Endothelial cell of umbilical vein (primary cell): ENCODE data around the gene CLEC17A. TPM values are rescaled to one million over a fixed set of nuclear protein-coding genes. Genes with fewer than 3 reads are reported as not detected.

Experiments used
- BruUV-seq: library from RNA; stranded (reverse); fragments of 400-500 nt; replicated peaks from 2 replicates; lab custom pipeline; 2021; lab: Mats Ljungman, UMichigan
- CTCF ChIA-PET: fragments of 300-600, 350-600 bp; sonication (Branson Sonifier 250); formaldehyde crosslinking; loops from one replicate; lab custom pipeline; 2021; ENCODE audit warnings: antibody characterized with exemption, inconsistent platforms; lab: Charles Lee
- POLR2A ChIA-PET: fragments of 300-600, 350-600 bp; sonication (Branson Sonifier 250); formaldehyde crosslinking; loops from one replicate; lab custom pipeline; 2021; ENCODE audit warnings: antibody characterized with exemption, inconsistent platforms; lab: Charles Lee
- DNase-seq: peaks from one replicate; pipeline ENCODE4 v3.0.0-alpha.2; 2011; ENCODE audit warnings: low read depth, low spot score
- FAIRE-seq: peaks from 2 replicates; lab custom pipeline; 2011; peaks lifted over from hg19 to GRCh38; lab: Jason Lieb, UNC
- H2AFZ ChIP-seq: 2 replicates; pipeline ENCODE4 v1.6.0; 2012; ENCODE audit warnings: low read depth, low read length, control low read depth, inconsistent platforms
- H3K27ac ChIP-seq: 2 replicates; pipeline ENCODE4 v1.5.1; 2011; ENCODE audit warnings: low read depth, mild to moderate bottlenecking, control low read depth, low read length, moderate library complexity; ENCODE audit not compliant: insufficient read depth
- H3K27me3 ChIP-seq, 2 experiments: 2 replicates each; pipeline versions ENCODE4 v1.6.0 to v1.6.1; 2011; ENCODE audit warnings: low read length in 2 of 2, mixed read lengths in 1 of 2; ENCODE audit not compliant: control insufficient read depth in 2 of 2, insufficient read depth in 2 of 2
- H3K36me3 ChIP-seq, 2 experiments: 2 replicates in 1 of 2; 3 replicates in 1 of 2; pipeline ENCODE4 v1.5.1; 2011; ENCODE audit warnings: low read length in 2 of 2, mild to moderate bottlenecking in 1 of 2, moderate library complexity in 1 of 2; ENCODE audit not compliant: control insufficient read depth in 2 of 2, insufficient read depth in 2 of 2; ENCODE audit errors: extremely low read depth in 1 of 2
- H3K4me1 ChIP-seq: 3 replicates; pipeline ENCODE4 v1.5.1; 2011; ENCODE audit warnings: mild to moderate bottlenecking, low read length; ENCODE audit not compliant: control insufficient read depth, insufficient read depth; ENCODE audit errors: extremely low read depth
- H3K4me2 ChIP-seq: 2 replicates; pipeline ENCODE4 v1.6.1; 2011; ENCODE audit warnings: low read length, control low read depth, mixed read lengths; ENCODE audit not compliant: insufficient read depth
- H3K4me3 ChIP-seq, 3 experiments: fragments of 200-600 bp in 1 of 3; sonication (generic), shearing (Covaris generic) in 1 of 3; replicated peaks in 1 of 3; 2 replicates each; pipeline ENCODE4 v1.5.1; 2011 to 2016; ENCODE audit warnings: control low read depth in 3 of 3, low read length in 3 of 3, mild to moderate bottlenecking in 2 of 3, inconsistent platforms in 1 of 3, low read depth in 1 of 3, moderate library complexity in 1 of 3; ENCODE audit not compliant: insufficient read depth in 1 of 3
- H3K79me2 ChIP-seq: 2 replicates; pipeline ENCODE4 v1.6.0; 2012; ENCODE audit warnings: low read length, inconsistent platforms; ENCODE audit not compliant: control insufficient read depth, insufficient read depth
- H3K9ac ChIP-seq: replicated peaks from 2 replicates; pipeline ENCODE3; 2011; ENCODE audit warnings: low read length, control low read depth; ENCODE audit not compliant: insufficient read depth; ENCODE audit errors: extremely low read depth
- H3K9me1 ChIP-seq: replicated peaks from 3 replicates; pipeline ENCODE4 v1.6.0; 2011; ENCODE audit warnings: mild to moderate bottlenecking, low read length; ENCODE audit not compliant: control insufficient read depth, insufficient read depth; ENCODE audit errors: extremely low read depth
- H3K9me3 ChIP-seq: replicated peaks from 2 replicates; pipeline ENCODE4 v1.5.1; 2012; ENCODE audit warnings: low read length, inconsistent platforms; ENCODE audit not compliant: control insufficient read depth, insufficient read depth
- H4K20me1 ChIP-seq: replicated peaks from 2 replicates; pipeline ENCODE3; 2011; ENCODE audit warnings: mild to moderate bottlenecking, low read length; ENCODE audit not compliant: control insufficient read depth, insufficient read depth; ENCODE audit errors: extremely low read depth
- CTCF ChIP-seq, 2 donors: IDR thresholded peaks; 1 replicate in 1 of 2; 2 replicates in 1 of 2; pipeline ENCODE4 v1.5.1; 2011; ENCODE audit warnings: low read length in 2 of 2, mild to moderate bottlenecking in 2 of 2, moderate library complexity in 2 of 2, control low read depth in 1 of 2, inconsistent platforms in 1 of 2, low read depth in 1 of 2; ENCODE audit not compliant: insufficient read depth in 1 of 2; ENCODE audit errors: extremely low read depth in 1 of 2
- EZH2 ChIP-seq: IDR thresholded peaks from 2 replicates; pipeline ENCODE4 v1.6.1; 2012; ENCODE audit warnings: borderline replicate concordance, low read depth, mild to moderate bottlenecking, moderate library complexity, low read length, inconsistent platforms; ENCODE audit not compliant: severe bottlenecking
- FOS ChIP-seq: IDR thresholded peaks from 2 replicates; pipeline ENCODE4 v1.6.1; 2011; ENCODE audit warnings: mild to moderate bottlenecking, low read length, moderate library complexity, borderline replicate concordance; ENCODE audit not compliant: insufficient read depth
- GATA2 ChIP-seq: IDR thresholded peaks from 2 replicates; pipeline ENCODE4 v1.7.0; 2011; ENCODE audit warnings: low read depth, mild to moderate bottlenecking, moderate library complexity, mixed read lengths, low read length; ENCODE audit not compliant: insufficient read length, insufficient read depth
- JUN ChIP-seq: IDR thresholded peaks from 2 replicates; pipeline ENCODE4 v1.6.1; 2011; ENCODE audit warnings: borderline replicate concordance, low read depth; ENCODE audit not compliant: insufficient read length, insufficient read depth
- MYC ChIP-seq: IDR thresholded peaks from one replicate; pipeline ENCODE4 v1.6.1; 2011; ENCODE audit warnings: mild to moderate bottlenecking, low read depth, low read length
- POLR2A ChIP-seq: IDR thresholded peaks from 2 replicates; pipeline ENCODE4 v1.6.1; 2012; ENCODE audit warnings: low read depth, mild to moderate bottlenecking, control low read depth, low read length
- POLR2AphosphoS5 ChIP-seq: IDR thresholded peaks from 2 replicates; pipeline ENCODE4 v1.6.1; 2012; ENCODE audit warnings: low read depth, mild to moderate bottlenecking, control low read depth, low read length, moderate library complexity; ENCODE audit not compliant: insufficient read depth
- dilution Hi-C: fragments of 300-500 bp; cut with MboI; formaldehyde crosslinking; loops from one replicate; pipeline ENCODE4 v1.15.0; 2019; ENCODE audit warnings: low sequenced_read_pairs; ENCODE audit not compliant: extremely low pct_ligation_motif_present
- intact Hi-C: fragments of 100-400 bp; cut with micrococcal nuclease; formaldehyde crosslinking; loops from one replicate; pipeline ENCODE4 v1.10.0; 2022
- polyA plus RNA-seq, 4 experiments: library from polyadenylated mRNA; depleted of rRNA in 3 of 4; stranded (reverse) in 3 of 4; unstranded in 1 of 4; fragments of >200 nt; gene quantifications; 2 replicates each; pipeline versions ENCODE4 v1.2.1 to v1.2.3, GENCODE V29; 2011 to 2012; ENCODE audit warnings: missing spikeins in 1 of 4
- total RNA-seq: library from RNA; stranded (reverse); gene quantifications from 2 replicates; pipeline ENCODE4 v1.2.3, GENCODE V29; 2021
- TF ChIP-seq, protein P1 (sequence below): IDR thresholded peaks from 2 replicates; pipeline ENCODE4 v1.6.1; 2011; ENCODE audit not compliant: insufficient read depth, insufficient read length

CLEC17A gene
- total and polyA plus RNA-seq, 2 donors (not counting 3 experiments of a cell fraction or from before 2014, with no cell fraction given) = 0.07 TPM; not detected in 1

DNA sequence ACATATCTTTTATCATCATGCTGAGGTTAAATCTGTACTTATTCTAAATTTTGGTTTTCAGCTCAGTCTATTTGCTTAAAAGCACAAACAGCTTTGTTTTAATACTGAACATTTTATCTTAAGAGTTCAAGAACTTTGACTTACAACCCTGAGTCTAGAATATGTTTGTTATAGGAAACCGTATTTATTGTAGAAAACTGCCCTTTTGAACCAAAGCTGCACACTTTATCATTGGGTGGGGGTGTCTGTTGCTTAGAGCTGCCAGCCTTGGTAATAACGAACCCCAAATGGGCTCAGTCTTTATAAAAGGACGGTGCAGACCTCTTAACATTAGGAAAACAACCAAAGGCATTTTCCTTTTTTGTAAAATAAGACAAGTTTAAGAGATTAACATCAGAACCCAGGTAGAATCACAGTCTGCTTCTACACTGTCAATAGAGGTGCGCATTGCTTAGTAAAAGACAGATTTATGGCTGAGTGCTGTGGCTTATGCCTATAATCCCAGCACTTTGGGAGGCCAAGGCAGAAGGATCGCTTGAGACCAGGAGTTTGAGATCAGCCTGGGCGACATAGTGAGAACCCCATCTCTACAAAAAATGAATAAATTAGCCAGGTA is 77.1 kb downstream of the CLEC17A start:
- Histone ChIP-seq H2AFZ (no peak overlapping the region), H3K4me3 (no peak overlapping the region), H3K36me3 (no peaks in the 10 kb centered on the region), H3K9me1 (no peaks in the 10 kb centered on the region), H3K4me1 (no peaks in the 10 kb centered on the region), H3K9me3 (no peaks in the 10 kb centered on the region), H3K9ac (no peak overlapping the region), H4K20me1 (no peaks in the 10 kb centered on the region), H3K27ac (no peak overlapping the region), H3K27me3 (no peaks in the 10 kb centered on the region), H3K4me2 (no peak overlapping the region), H3K79me2 (no peaks in the 10 kb centered on the region)
- CTCF ChIA-PET = no interaction called here
- DNase-seq (no peak), FAIRE-seq (no peak)
- POLR2A ChIA-PET = interaction anchor here (0.6 kb wide), 1 partner anchor 16 kb away, joined by 3 read pairs; no protein-coding TSS in a partner anchor
- intact Hi-C loops (no loop called here), dilution Hi-C loops (no loop called here)
- no TSS peak for BruUV-seq
- TF ChIP-seq MYC = no peak
- TF ChIP-seq POLR2AphosphoS5 = no peak
- TF ChIP-seq CTCF (IDR thresholded peaks at IDR 0.05; ENCODE audit: extremely low read depth in 1 of 2, insufficient read depth in 1 of 2, low read depth in 1 of 2, low read length in 2 of 2) = no peak
- no peak for TF ChIP-seq GATA2
- TF ChIP-seq, protein P1, sequence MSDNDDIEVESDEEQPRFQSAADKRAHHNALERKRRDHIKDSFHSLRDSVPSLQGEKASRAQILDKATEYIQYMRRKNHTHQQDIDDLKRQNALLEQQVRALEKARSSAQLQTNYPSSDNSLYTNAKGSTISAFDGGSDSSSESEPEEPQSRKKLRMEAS = no peak
- no peak for TF ChIP-seq JUN
- no peak for TF ChIP-seq EZH2
- TF ChIP-seq POLR2A = no peak
- TF ChIP-seq FOS = no peak
